ENCODE data around the gene NLRP8.
"Not testable (repeated sequence)": the region's sequence is repeated elsewhere in the genome, so short reads cannot be mapped to it uniquely, and the experiment has no call there.

Gene NLRP8

DNA sequence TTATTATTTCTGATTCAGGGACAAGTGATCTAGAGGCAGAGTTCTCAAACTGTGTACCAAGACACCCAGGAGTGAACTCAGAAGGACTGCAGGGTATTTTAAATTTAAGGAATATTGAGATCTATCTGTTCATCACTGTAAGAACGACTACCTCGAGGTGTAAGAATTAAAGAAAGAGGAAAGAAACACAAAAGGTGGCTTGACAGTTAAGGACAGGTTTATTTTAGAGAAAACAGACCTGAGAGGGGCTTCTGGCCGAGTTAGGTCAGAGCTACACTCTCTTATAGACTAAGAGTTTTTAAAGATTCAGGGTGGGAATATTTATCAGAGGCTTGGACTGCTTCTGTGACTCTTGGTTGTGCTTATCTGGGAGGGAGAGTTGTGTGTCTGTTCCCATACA lies 26.4 kb downstream of the NLRP8 start:
- H3K27me3 ChIP-seq (ENCODE audit: control insufficient read depth, insufficient read depth, low read length), result no peaks in the 10 kb centered on the region
- no peak overlapping the region for H3K4me3 ChIP-seq (ENCODE audit: low read depth, low read length)
- peaks cover 79% of the 10 kb centered on the region for H3K9me3 ChIP-seq (ENCODE audit: control insufficient read depth, insufficient read depth, low read length)
- H3K27ac ChIP-seq (ENCODE audit: low read depth, low read length), result no peak overlapping the region
- H3K9ac ChIP-seq (ENCODE audit: low read depth, low read length), result no peak overlapping the region
- no peaks in the 10 kb centered on the region for H3K4me1 ChIP-seq (ENCODE audit: control insufficient read depth, insufficient read depth, low read length)
- H3K36me3 ChIP-seq (ENCODE audit: control insufficient read depth, insufficient read depth, low read length), result no peaks in the 10 kb centered on the region

DNA sequence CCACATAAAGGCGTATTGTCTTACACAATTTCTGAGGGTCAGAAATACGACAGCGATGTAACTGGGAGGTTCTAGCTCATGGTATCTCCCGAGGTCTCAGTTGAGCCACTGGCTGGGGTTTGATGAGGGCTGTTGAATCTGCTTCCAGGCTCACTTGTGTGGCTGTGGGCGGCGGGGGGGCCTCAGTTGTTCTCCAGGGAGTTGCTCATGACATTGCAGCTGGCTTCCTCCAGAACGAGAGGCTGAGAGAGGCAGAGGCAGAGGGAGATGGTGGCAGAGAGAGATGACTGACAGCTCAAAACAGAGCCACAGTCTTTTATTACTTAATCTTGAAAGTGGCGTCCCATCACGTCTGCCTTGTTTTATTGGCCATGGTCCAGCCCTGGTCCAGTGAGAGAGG lies 32.8 kb downstream of the NLRP8 start:
- no peaks in the 10 kb centered on the region for H3K27me3 ChIP-seq (ENCODE audit: control insufficient read depth, insufficient read depth, low read length)
- no peaks in the 10 kb centered on the region for H3K36me3 ChIP-seq (ENCODE audit: control insufficient read depth, insufficient read depth, low read length)
- no peaks in the 10 kb centered on the region for H3K4me1 ChIP-seq (ENCODE audit: control insufficient read depth, insufficient read depth, low read length)
- H3K9ac ChIP-seq (ENCODE audit: low read depth, low read length), result no peak overlapping the region
- no peak overlapping the region for H3K4me3 ChIP-seq (ENCODE audit: low read depth, low read length)
- H3K9me3 ChIP-seq (ENCODE audit: control insufficient read depth, insufficient read depth, low read length), result peaks cover 74% of the 10 kb centered on the region
- H3K27ac ChIP-seq (ENCODE audit: low read depth, low read length), result no peak overlapping the region

DNA sequence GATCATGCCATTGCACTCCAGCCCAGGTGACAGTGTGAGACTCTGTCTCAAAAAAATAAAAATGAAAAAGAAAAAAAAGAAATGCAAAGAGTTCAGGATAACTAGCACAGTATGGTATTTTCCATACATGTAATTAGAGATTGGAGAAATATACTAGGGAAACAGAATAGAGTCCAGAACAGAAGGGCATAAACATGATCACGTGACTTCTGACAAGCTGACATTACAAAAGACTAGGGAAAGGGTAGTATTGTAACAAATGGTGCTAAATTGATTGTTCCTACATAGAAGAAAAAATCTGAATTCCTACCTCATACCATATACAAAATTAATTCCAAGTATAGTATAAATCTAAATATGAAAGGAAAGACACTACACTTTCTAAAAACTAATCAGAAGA lies 37.6 kb downstream of the NLRP8 start:
- H3K27me3 ChIP-seq (ENCODE audit: control insufficient read depth, insufficient read depth, low read length), result no peaks in the 10 kb centered on the region
- H3K4me1 ChIP-seq (ENCODE audit: control insufficient read depth, insufficient read depth, low read length), result no peaks in the 10 kb centered on the region
- H3K9ac ChIP-seq (ENCODE audit: low read depth, low read length), result no peak overlapping the region
- no peak overlapping the region for H3K4me3 ChIP-seq (ENCODE audit: low read depth, low read length)
- peaks cover 78% of the 10 kb centered on the region for H3K9me3 ChIP-seq (ENCODE audit: control insufficient read depth, insufficient read depth, low read length)
- no peak overlapping the region for H3K27ac ChIP-seq (ENCODE audit: low read depth, low read length)
- no peaks in the 10 kb centered on the region for H3K36me3 ChIP-seq (ENCODE audit: control insufficient read depth, insufficient read depth, low read length)

DNA sequence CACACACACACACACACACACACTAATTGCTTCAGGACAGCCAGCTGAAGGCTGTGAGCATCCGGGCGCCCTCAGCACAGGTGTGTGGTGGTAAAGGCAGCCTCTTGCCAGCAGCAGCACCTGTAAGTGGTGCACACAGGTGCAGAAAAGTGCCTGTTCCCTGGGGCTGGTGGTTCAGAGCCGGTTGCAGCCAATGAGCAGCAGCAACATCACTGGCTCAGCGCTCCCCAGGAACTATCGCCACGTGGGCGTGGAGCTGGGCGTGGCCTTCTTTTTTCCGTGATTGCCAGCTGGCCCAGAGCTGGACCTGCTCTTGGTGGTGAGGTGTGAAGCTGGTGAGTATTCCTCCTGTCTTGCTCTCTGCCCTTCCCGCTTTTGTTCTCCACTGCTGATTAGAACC lies 38.9 kb downstream of the NLRP8 start, which contains the start of gene NLRP5:
TSS of gene NLRP5 (plus strand) at position 289 of the 400 bp plus-strand sequence.
- Histone ChIP-seq H3K36me3 (ENCODE audit: control insufficient read depth, insufficient read depth, low read length) (no peaks in the 10 kb centered on the region), H3K9ac (ENCODE audit: low read depth, low read length) (no peak within 1 kb of the TSS), H3K4me1 (ENCODE audit: control insufficient read depth, insufficient read depth, low read length) (no peaks in the 10 kb centered on the region), H3K4me3 (ENCODE audit: low read depth, low read length) (no peak within 1 kb of the TSS; the same call in 1 of the 2 replicates), H3K27ac (ENCODE audit: low read depth, low read length) (no peak within 1 kb of the TSS), H3K27me3 (ENCODE audit: control insufficient read depth, insufficient read depth, low read length) (no peaks in the 10 kb centered on the region), H3K9me3 (ENCODE audit: control insufficient read depth, insufficient read depth, low read length) (peaks cover 71% of the 10 kb centered on the region)

DNA sequence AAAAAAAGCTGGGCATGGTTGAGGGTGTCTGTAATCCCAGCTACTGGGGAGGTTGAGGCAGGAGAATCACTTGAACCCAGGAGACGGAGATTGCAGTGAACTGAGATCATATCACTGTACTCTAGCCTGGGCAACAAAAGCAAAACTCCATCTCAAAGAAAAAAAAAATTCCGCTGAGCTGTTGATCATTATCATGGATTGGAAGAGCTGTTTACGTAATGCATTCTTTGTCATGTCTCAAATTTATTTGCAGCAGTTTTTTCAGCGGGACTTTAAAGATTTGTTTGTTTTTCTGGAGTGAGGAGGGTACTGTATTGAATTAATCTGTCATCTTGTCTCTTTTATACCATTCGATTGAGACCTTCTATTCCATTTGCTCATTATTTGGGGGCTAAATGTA lies 43.2 kb downstream of the NLRP8 start:
- no peaks in the 10 kb centered on the region for H3K36me3 ChIP-seq (ENCODE audit: control insufficient read depth, insufficient read depth, low read length)
- no peak overlapping the region for H3K4me3 ChIP-seq (ENCODE audit: low read depth, low read length)
- H3K9ac ChIP-seq (ENCODE audit: low read depth, low read length), result no peak overlapping the region
- H3K27ac ChIP-seq (ENCODE audit: low read depth, low read length), result no peak overlapping the region
- no peaks in the 10 kb centered on the region for H3K4me1 ChIP-seq (ENCODE audit: control insufficient read depth, insufficient read depth, low read length)
- H3K9me3 ChIP-seq (ENCODE audit: control insufficient read depth, insufficient read depth, low read length), result peaks cover 70% of the 10 kb centered on the region
- H3K27me3 ChIP-seq (ENCODE audit: control insufficient read depth, insufficient read depth, low read length), result no peaks in the 10 kb centered on the region

DNA sequence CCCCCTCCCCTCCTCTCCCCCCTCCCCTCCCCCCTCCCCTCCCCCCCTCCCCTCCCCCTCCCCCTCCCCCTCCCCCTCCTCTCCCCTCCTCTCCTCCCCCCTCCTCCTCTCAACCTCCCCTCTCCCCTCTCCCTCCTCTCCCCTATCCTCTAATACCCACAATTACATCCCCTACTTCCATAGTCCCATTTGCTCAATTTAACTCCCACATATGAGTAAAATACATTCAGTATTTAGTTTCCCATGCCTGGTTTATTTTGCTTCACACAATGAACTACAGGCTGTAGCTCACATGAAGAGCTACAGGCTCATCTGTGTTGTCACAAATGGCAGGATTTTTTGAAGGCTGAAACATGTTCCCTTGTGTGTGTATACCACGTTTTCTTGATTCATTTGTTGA lies 45.9 kb downstream of the NLRP8 start:
- no peaks in the 10 kb centered on the region for H3K27me3 ChIP-seq (ENCODE audit: control insufficient read depth, insufficient read depth, low read length)
- no peak overlapping the region for H3K9ac ChIP-seq (ENCODE audit: low read depth, low read length)
- no peaks in the 10 kb centered on the region for H3K36me3 ChIP-seq (ENCODE audit: control insufficient read depth, insufficient read depth, low read length)
- no peak overlapping the region for H3K4me3 ChIP-seq (ENCODE audit: low read depth, low read length)
- H3K9me3 ChIP-seq (ENCODE audit: control insufficient read depth, insufficient read depth, low read length), result peaks cover 67% of the 10 kb centered on the region
- no peak overlapping the region for H3K27ac ChIP-seq (ENCODE audit: low read depth, low read length)
- no peaks in the 10 kb centered on the region for H3K4me1 ChIP-seq (ENCODE audit: control insufficient read depth, insufficient read depth, low read length)

DNA sequence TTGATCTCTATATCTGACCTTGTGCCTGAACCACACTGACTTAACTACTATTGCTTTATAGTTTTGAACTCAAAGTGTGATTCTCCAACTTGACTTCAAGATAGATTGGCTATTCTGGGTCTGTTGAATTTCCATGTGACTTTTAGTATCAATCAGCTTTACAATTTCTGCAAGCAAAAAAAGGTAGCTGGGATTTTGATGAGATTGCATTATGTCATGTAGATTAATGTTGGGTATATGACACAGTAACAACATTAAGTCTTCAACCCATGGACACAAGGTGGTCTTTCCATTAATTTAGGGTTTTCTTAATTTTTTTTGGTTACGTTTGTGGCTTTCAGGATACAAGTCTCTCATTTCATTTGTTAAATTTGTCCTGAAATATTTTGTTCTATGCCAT lies 67.1 kb downstream of the NLRP8 start:
- no peak overlapping the region for H3K27ac ChIP-seq (ENCODE audit: low read depth, low read length)
- no peak overlapping the region for H3K4me3 ChIP-seq (ENCODE audit: low read depth, low read length)
- H3K27me3 ChIP-seq (ENCODE audit: control insufficient read depth, insufficient read depth, low read length), result no peaks in the 10 kb centered on the region
- no peak overlapping the region for H3K9ac ChIP-seq (ENCODE audit: low read depth, low read length)
- no peaks in the 10 kb centered on the region for H3K36me3 ChIP-seq (ENCODE audit: control insufficient read depth, insufficient read depth, low read length)
- no peaks in the 10 kb centered on the region for H3K4me1 ChIP-seq (ENCODE audit: control insufficient read depth, insufficient read depth, low read length)
- H3K9me3 ChIP-seq (ENCODE audit: control insufficient read depth, insufficient read depth, low read length), result peaks cover 75% of the 10 kb centered on the region

DNA sequence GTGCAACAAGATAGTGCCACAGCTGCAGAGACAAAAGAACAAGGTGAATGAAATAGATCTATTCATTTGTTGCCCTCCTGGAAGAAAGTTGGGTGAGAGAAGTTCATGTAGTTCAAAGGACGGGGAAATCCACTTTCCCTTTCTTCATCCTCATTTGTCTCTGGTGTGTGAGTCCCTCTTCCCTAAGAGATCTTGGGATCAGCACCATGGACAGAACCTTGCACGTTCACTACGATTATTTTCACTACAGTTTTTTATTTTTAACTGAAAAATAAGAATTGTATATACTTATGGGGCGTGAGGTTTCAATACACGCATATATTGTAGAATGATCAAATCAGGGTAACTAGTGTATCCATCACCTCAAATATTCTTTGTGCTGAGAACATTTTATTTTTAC lies 68.1 kb downstream of the NLRP8 start:
- Histone ChIP-seq H3K27me3 (ENCODE audit: control insufficient read depth, insufficient read depth, low read length) (no peaks in the 10 kb centered on the region), H3K27ac (ENCODE audit: low read depth, low read length) (no peak overlapping the region), H3K9ac (ENCODE audit: low read depth, low read length) (no peak overlapping the region), H3K4me3 (ENCODE audit: low read depth, low read length) (no peak overlapping the region), H3K36me3 (ENCODE audit: control insufficient read depth, insufficient read depth, low read length) (no peaks in the 10 kb centered on the region), H3K9me3 (ENCODE audit: control insufficient read depth, insufficient read depth, low read length) (peaks cover 72% of the 10 kb centered on the region), H3K4me1 (ENCODE audit: control insufficient read depth, insufficient read depth, low read length) (no peaks in the 10 kb centered on the region)

DNA sequence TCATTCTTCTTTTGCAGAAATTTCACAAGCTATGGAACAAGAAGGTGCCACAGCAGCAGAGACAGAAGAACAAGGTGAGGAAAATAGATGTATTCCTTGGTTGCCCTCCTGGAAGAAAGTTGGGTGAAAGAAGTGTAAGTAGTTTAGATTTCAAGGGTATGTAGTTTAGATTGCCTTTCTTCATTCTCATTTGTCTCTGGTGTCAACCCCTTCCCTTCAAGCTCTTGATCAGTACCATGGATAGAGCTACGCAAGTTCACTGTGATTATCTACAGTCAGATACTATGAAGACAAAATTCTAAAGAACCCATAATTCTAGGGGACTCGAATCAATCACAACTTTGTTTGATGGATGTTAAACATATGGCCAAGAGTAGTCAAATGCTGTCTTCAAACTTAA lies 71.7 kb downstream of the NLRP8 start:
- H3K27me3 ChIP-seq (ENCODE audit: control insufficient read depth, insufficient read depth, low read length); H3K27ac ChIP-seq (ENCODE audit: low read depth, low read length); H3K4me1 ChIP-seq (ENCODE audit: control insufficient read depth, insufficient read depth, low read length); H3K9ac ChIP-seq (ENCODE audit: low read depth, low read length); H3K4me3 ChIP-seq (ENCODE audit: low read depth, low read length); H3K36me3 ChIP-seq (ENCODE audit: control insufficient read depth, insufficient read depth, low read length): not testable (repeated sequence)
- H3K9me3 ChIP-seq (ENCODE audit: control insufficient read depth, insufficient read depth, low read length), result peaks cover 76% of the 10 kb centered on the region

DNA sequence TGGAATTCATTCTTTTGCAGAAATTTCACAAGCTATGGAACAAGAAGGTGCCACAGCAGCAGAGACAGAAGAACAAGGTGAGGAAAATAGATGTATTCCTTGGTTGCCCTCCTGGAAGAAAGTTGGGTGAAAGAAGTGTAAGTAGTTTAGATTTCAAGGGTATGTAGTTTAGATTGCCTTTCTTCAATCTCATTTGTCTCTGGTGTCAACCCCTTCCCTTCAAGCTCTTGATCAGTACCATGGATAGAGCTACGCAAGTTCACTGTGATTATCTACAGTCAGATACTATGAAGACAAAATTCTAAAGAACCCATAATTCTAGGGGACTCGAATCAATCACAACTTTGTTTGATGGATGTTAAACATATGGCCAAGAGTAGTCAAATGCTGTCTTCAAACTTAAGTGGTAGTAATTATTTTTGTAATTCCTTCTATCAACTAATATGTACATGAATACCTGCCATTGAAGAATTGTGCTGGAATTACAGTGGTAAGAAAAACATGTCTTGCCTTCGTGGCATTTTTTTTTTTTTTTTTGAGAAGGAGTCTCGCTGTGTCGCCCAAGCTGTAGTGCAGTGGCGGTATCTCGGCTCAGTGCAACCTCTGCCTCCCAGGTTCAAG lies 72.8 kb downstream of the NLRP8 start:
- not testable (repeated sequence) for H3K27me3 ChIP-seq (ENCODE audit: control insufficient read depth, insufficient read depth, low read length); H3K4me3 ChIP-seq (ENCODE audit: low read depth, low read length); H3K27ac ChIP-seq (ENCODE audit: low read depth, low read length); H3K36me3 ChIP-seq (ENCODE audit: control insufficient read depth, insufficient read depth, low read length); H3K4me1 ChIP-seq (ENCODE audit: control insufficient read depth, insufficient read depth, low read length); H3K9ac ChIP-seq (ENCODE audit: low read depth, low read length)
- H3K9me3 ChIP-seq (ENCODE audit: control insufficient read depth, insufficient read depth, low read length), result peaks cover 76% of the 10 kb centered on the region

DNA sequence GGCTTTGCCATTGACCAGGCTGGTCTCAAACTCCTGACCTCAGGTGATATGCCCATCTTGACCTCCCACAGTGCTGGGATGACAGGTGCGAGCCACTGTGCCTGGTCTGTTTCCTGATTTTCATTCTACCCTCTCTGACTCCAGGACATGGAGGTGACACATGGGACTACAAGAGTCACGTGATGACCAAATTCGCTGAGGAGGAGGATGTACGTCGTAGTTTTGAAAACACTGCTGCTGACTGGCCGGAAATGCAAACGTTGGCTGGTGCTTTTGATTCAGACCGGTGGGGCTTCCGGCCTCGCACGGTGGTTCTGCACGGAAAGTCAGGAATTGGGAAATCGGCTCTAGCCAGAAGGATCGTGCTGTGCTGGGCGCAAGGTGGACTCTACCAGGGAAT lies 79.1 kb downstream of the NLRP8 start:
- H3K9ac ChIP-seq (ENCODE audit: low read depth, low read length), result no peak overlapping the region
- H3K4me1 ChIP-seq (ENCODE audit: control insufficient read depth, insufficient read depth, low read length), result no peaks in the 10 kb centered on the region
- H3K9me3 ChIP-seq (ENCODE audit: control insufficient read depth, insufficient read depth, low read length), result peaks cover 77% of the 10 kb centered on the region
- no peaks in the 10 kb centered on the region for H3K36me3 ChIP-seq (ENCODE audit: control insufficient read depth, insufficient read depth, low read length)
- H3K4me3 ChIP-seq (ENCODE audit: low read depth, low read length), result no peak overlapping the region
- no peak overlapping the region for H3K27ac ChIP-seq (ENCODE audit: low read depth, low read length)
- H3K27me3 ChIP-seq (ENCODE audit: control insufficient read depth, insufficient read depth, low read length), result no peaks in the 10 kb centered on the region
